Retinal pigment epithelial cell (primary cell): Measurements from ENCODE around the gene KNL1.

Experiments used
- DNase-seq: peaks from one replicate; pipeline ENCODE4 v3.0.0-alpha.2; 2010; ENCODE audit warnings: low read depth
- H3K4me3 ChIP-seq: 2 replicates; pipeline ENCODE4 v1.5.1; 2011; ENCODE audit warnings: mild to moderate bottlenecking, low read length, control low read depth, moderate library complexity
- CTCF ChIP-seq: conservative IDR thresholded peaks from 2 replicates; pipeline ENCODE4 v1.5.1; 2011; ENCODE audit warnings: low read depth, low read length, control low read depth, inconsistent platforms

KNL1 gene

DNA sequence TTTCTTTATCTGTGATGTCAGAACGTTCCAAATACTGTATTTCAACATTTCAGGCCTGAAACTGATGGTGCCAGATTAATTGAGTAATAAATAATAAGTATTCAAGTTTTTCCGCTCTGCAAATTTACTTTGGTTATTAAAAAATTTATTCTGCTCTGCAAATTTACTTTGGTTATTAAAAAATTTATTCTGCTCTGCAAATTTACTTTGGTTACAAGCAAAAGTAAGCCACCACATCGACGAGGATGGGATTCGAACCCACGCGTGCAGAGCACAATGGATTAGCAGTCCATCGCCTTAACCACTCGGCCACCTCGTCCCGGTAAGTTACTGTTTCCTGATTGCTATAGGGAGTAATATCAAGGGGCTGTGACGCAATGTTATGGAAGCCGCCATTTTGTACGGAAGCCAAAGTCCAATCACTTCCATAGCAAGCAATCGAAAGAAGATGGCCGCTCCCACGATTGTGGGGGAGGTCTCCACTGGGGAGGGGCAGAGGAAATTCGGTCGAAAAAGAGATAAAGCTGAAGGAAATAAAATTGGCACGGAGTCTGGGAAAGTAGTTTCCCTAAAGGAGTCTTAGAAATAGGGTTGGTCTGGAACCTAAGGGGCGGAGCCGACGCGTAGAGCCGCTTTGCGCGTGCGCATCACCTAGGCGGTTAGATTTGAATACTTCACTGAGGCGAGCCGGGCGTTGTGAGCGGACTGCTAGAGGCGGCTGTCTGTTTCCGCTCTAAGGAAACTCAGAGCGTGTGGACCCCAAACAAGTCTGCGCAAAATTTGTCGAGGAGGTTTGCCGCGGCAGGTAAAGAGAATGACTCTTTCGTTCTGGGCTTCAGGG, at the start of gene KNL1:
TSS of gene KNL1 (plus strand) at position 662 of the 841 bp plus-strand sequence. CDS start 8,683 bp downstream, outside the sequence.
- TF ChIP-seq CTCF, result no peak
- H3K4me3 ChIP-seq, result peak within 1 kb of the TSS; percentile 77
- peak; percentile 72 for DNase-seq

DNA sequence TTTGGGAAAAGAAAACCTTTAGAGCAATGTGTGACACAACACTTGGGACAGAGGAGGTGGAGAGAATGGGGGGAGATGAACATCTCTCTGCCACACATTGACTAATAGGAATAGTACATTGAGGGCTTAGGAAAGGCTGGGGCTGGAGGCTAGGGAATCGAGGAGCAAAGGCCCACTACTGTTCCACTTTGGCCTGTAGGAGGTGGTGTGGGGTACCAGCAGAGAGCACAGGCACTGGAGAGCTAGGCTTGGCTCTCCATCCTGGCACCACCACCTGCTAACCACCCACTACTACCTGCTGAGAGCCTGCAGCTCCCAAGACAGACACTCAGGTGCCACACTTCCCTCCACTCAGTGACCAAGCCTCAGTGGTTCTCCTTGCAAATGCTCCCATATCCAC, 48.6 kb upstream of the KNL1 start:
- TF ChIP-seq CTCF, result no peak
- DNase-seq, result no peak
- H3K4me3 ChIP-seq, result no peak overlapping the region

DNA sequence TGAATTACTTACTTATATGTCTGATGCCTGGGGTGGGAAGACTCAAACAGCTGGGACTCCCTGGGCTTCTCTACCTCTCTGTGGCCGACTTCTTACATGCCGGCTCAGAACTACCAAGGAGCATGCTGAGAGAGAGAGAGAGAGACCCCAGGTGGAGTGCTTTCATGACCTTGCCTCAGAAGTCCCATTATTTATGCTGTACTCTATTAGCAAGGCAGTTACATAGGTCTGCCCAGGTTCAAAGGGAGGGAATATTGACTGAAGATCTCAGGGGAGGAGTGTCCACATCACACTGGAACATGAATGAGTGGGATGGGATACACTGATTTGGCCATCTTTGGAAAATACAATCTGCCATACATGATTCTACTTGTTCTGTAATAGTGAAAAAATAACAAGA, 45.4 kb upstream of the KNL1 start:
- H3K4me3 ChIP-seq, result no peak overlapping the region
- TF ChIP-seq CTCF, result no peak
- no peak for DNase-seq

- no peak overlapping the region for H3K4me3 ChIP-seq
- TF ChIP-seq CTCF, result no peak
- DNase-seq, result no peak
These were observed 44.2 kb upstream of the KNL1 start for GRCh38 chr15:40549894-40550293.

- no peak for DNase-seq
- TF ChIP-seq CTCF, result no peak
- no peak overlapping the region for H3K4me3 ChIP-seq
These were observed 43.6 kb upstream of the KNL1 start for GRCh38 chr15:40550341-40551037.

DNA sequence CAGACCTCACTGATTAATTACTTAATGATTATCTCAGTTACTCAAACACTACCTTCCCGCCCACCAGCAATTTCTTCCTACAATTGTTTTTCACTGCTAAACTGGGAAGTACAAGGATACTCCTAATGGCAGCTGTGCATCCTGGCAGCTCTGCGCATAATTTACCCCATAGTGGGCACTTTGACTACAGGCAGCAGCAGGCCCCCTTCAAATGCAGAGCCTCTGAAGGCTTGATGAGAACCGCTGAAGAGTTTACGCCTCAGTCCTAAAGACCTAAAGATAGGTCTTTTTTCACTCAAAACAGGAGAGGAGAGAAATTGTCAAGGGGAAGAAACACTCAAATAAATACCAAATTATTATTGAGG, 39.9 kb upstream of the KNL1 start:
- no peak for DNase-seq
- TF ChIP-seq CTCF, result no peak
- H3K4me3 ChIP-seq, result no peak overlapping the region

- no peak overlapping the region for H3K4me3 ChIP-seq
- no peak for TF ChIP-seq CTCF
- DNase-seq, result no peak
These were observed 38.2 kb upstream of the KNL1 start for GRCh38 chr15:40555876-40556275.
